Karpas-422 (cell line): ENCODE results near the gene TRIP13. TPM values are rescaled to one million over a fixed set of nuclear protein-coding genes. Genes with fewer than 3 reads are reported as not detected.
"Not testable (repeated sequence)": the region's sequence is repeated elsewhere in the genome, so short reads cannot be mapped to it uniquely, and the experiment has no call there.

Experiments used
- DNase-seq: peaks from one replicate; pipeline ENCODE4 v3.0.0-alpha.2; 2015
- H2AFZ ChIP-seq: fragments of 200-600 bp; sonication (generic); 2 replicates; pipeline ENCODE4 v1.6.1; 2014; ENCODE audit warnings: antibody characterized with exemption, low read length, mixed read lengths
- H3K27ac ChIP-seq: fragments of 200-600 bp; sonication (generic); 2 replicates; pipeline ENCODE4 v1.5.1; 2014; ENCODE audit warnings: mild to moderate bottlenecking, low read length, moderate library complexity
- H3K27me3 ChIP-seq: fragments of 200-600 bp; sonication (generic); 2 replicates; pipeline ENCODE4 v1.6.1; 2014; ENCODE audit warnings: low read length, mixed read lengths
- H3K36me3 ChIP-seq: fragments of 200-600 bp; sonication (generic); 2 replicates; pipeline ENCODE4 v1.6.1; 2014; ENCODE audit warnings: low read length, mixed read lengths; ENCODE audit not compliant: insufficient read depth
- H3K4me1 ChIP-seq: fragments of 200-600 bp; sonication (generic); 2 replicates; pipeline ENCODE4 v1.6.1; 2014; ENCODE audit warnings: mild to moderate bottlenecking, low read length, mixed read lengths
- H3K4me2 ChIP-seq: fragments of 200-600 bp; sonication (generic); 2 replicates; pipeline ENCODE4 v1.6.1; 2014; ENCODE audit warnings: low read length, low read depth, mild to moderate bottlenecking; ENCODE audit not compliant: poor library complexity, severe bottlenecking
- H3K4me3 ChIP-seq: fragments of 200-600 bp; sonication (generic); 2 replicates; pipeline ENCODE4 v1.5.1; 2014; ENCODE audit warnings: mild to moderate bottlenecking, antibody characterized with exemption, low read length, mixed read lengths
- H3K79me2 ChIP-seq: fragments of 200-600 bp; sonication (generic); 2 replicates; pipeline ENCODE4 v1.6.1; 2014; ENCODE audit warnings: mild to moderate bottlenecking, low read length, mixed read lengths
- H3K9ac ChIP-seq: fragments of 200-600 bp; sonication (generic); 2 replicates; pipeline ENCODE4 v1.6.0; 2014; ENCODE audit warnings: low read length
- H3K9me2 ChIP-seq: fragments of 200-600 bp; sonication (generic), shearing (Covaris generic); replicated peaks from 2 replicates; pipeline ENCODE4 v1.6.0; 2014; ENCODE audit warnings: mild to moderate bottlenecking, low read length, moderate library complexity; ENCODE audit not compliant: insufficient read depth
- H3K9me3 ChIP-seq: fragments of 300-700, 200-600 bp; sonication (generic); 2 replicates; pipeline ENCODE4 v1.6.1; 2014; ENCODE audit warnings: low read length, mixed read lengths
- H4K20me1 ChIP-seq: fragments of 200-600 bp; sonication (generic); 2 replicates; pipeline ENCODE4 v1.6.1; 2014; ENCODE audit warnings: mild to moderate bottlenecking, antibody characterized with exemption, low read length, low read depth; ENCODE audit not compliant: insufficient read depth
- total RNA-seq: library from RNA; depleted of rRNA; stranded (reverse); fragments of >200 nt; shearing (Covaris generic); gene quantifications from 2 replicates; pipeline ENCODE4 v1.2.3, GENCODE V29; 2014; ENCODE audit warnings: low replicate concordance; rRNA removed

The TRIP13 gene, protein sequence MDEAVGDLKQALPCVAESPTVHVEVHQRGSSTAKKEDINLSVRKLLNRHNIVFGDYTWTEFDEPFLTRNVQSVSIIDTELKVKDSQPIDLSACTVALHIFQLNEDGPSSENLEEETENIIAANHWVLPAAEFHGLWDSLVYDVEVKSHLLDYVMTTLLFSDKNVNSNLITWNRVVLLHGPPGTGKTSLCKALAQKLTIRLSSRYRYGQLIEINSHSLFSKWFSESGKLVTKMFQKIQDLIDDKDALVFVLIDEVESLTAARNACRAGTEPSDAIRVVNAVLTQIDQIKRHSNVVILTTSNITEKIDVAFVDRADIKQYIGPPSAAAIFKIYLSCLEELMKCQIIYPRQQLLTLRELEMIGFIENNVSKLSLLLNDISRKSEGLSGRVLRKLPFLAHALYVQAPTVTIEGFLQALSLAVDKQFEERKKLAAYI
- 16.3 and 18.8 TPM in 2 replicates for total RNA-seq

DNA sequence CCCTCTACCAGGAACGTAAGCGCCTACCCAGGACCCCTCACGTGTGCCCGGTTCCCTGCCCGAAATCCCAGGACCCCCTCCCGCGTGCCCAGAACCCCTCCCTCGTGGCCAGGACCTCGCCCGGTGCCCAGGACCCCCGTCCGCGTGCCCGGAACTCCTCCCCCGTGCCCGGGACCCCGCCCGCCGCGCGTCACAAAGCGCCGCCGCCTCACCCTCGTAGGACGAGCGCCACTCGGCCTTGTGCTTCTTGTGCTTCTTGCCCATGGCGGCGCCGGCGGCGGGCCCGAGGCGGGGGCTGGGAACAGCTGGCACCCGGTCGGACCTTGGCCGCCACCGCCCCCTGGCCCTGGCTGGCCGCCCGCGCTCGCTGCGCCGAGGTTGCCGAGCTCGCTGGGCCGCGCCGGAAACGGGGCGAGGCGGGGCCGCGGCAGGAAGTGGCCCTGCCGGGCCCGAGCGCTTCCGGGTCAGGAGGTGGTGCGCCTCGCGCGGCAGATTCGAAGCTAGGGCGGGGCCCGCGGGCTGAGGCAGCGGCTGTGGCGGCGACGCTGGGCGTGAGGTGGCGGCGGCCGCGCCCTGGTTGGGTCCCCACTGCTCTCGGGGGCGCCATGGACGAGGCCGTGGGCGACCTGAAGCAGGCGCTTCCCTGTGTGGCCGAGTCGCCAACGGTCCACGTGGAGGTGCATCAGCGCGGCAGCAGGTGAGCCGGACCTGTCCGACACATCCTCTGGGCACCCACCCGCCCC is at the start of gene TRIP13, which contains the start of gene BRD9:
Gene TRIP13, plus strand, starts transcription at position 491 of the 743 bp plus-strand sequence. Its CDS starts 115 bp downstream, at position 606.
Gene BRD9, minus strand, starts transcription at position 408 of the 743 bp plus-strand sequence. Its CDS starts 144 bp downstream, at position 264.
- DNase-seq, result peak; percentile 93
- H4K20me1 ChIP-seq, result 0 out of 2 replicates have a peak, but pooled peaks cover 6% of the 10 kb centered on the region
- H3K27ac ChIP-seq, result peak within 1 kb of the TSS; percentile 45; the same call in 1 of the 2 replicates
- H2AFZ ChIP-seq, result peak within 1 kb of the TSS; percentile 26; the same call in 1 of the 2 replicates
- no peaks in the 10 kb centered on the region for H3K9me3 ChIP-seq
- no peaks in the 10 kb centered on the region for H3K9me2 ChIP-seq
- H3K27me3 ChIP-seq, result no peaks in the 10 kb centered on the region
- H3K4me2 ChIP-seq, result peak within 1 kb of the TSS; percentile 92
- H3K9ac ChIP-seq, result peak within 1 kb of the TSS; percentile 91
- H3K36me3 ChIP-seq, result peaks cover 51% of the 10 kb centered on the region
- H3K4me3 ChIP-seq, result peak within 1 kb of the TSS; percentile 99
- peaks cover 24% of the 10 kb centered on the region for H3K4me1 ChIP-seq
- H3K79me2 ChIP-seq, result peaks cover 91% of the 10 kb centered on the region

- H3K79me2 ChIP-seq, H3K36me3 ChIP-seq, H4K20me1 ChIP-seq, H3K4me3 ChIP-seq, H3K4me2 ChIP-seq, H3K9ac ChIP-seq, H2AFZ ChIP-seq, H3K9me3 ChIP-seq, H3K9me2 ChIP-seq, H3K27ac ChIP-seq, DNase-seq, H3K4me1 ChIP-seq, H3K27me3 ChIP-seq: not testable (repeated sequence)
These were observed 49.3 kb upstream of the TRIP13 start for GRCh38 chr5:843371-843770.

DNA sequence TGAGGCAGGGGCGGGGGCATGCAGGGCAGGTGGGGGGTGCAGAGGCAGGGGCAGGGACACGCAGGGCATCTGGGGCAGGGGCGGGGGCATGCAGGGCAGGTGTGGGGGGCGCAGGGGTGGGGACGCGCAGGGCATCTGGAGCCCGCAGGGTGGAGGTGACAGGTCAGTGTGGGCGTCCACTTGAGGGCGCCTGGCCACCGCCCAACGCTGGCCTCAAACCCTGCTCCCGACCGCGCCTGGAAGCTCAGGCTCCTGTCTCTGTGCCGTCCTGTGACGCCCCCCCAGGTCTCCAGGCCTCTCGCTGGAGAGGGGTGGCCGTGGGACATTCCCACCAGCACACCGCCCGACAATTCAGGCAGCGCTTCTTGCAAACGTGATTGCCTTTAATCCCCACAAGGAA is 48.8 kb upstream of the TRIP13 start:
- H3K79me2 ChIP-seq, H3K9ac ChIP-seq, H3K27me3 ChIP-seq, H3K4me1 ChIP-seq, DNase-seq, H3K4me2 ChIP-seq, H3K4me3 ChIP-seq, H3K27ac ChIP-seq, H2AFZ ChIP-seq, H3K36me3 ChIP-seq, H3K9me3 ChIP-seq, H4K20me1 ChIP-seq, H3K9me2 ChIP-seq: not testable (repeated sequence)

GRCh38 chr5:844426-844825 is 48.3 kb upstream of the TRIP13 start:
- not testable (repeated sequence) for H3K27me3 ChIP-seq, DNase-seq, H3K4me3 ChIP-seq, H3K4me1 ChIP-seq, H4K20me1 ChIP-seq, H3K27ac ChIP-seq, H3K9me3 ChIP-seq, H3K9me2 ChIP-seq, H3K9ac ChIP-seq, H3K79me2 ChIP-seq, H3K4me2 ChIP-seq, H2AFZ ChIP-seq, H3K36me3 ChIP-seq

DNA sequence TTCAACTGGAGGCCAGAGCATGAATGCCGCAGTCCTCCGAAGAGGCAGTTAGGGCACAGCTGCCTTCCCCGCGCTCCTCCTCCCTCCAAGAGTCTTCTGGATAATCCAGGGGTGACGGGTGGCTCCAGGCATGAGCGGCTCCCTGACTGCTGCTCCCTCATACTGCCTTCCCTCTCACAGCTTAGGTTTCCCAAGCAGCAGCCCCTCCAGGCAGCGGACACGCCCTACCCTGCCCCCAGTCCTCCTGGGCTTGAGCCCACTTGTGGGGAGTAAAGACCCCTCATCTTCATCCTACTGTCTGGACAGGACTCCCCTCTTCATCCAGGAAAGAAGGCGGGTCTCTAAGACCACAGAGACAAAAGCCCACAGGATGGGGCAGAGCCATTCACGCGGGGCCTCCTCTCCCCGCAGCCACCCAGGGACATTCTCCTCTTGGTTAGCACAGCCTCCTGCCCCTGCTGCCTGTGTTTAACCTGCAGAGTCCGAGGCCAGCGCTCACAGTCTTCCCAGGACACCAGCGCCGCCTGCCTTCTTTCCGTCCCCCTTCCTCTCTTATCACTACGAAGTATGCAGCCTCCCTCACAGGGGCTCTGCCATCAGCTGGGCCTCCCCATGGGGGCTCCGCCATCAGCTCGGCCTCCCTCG is 47.5 kb upstream of the TRIP13 start:
- H3K4me3 ChIP-seq, H3K36me3 ChIP-seq, H3K27ac ChIP-seq, H3K9me3 ChIP-seq, DNase-seq, H3K9me2 ChIP-seq, H3K9ac ChIP-seq, H2AFZ ChIP-seq, H3K4me1 ChIP-seq, H3K79me2 ChIP-seq, H3K27me3 ChIP-seq, H4K20me1 ChIP-seq, H3K4me2 ChIP-seq: not testable (repeated sequence)

DNA sequence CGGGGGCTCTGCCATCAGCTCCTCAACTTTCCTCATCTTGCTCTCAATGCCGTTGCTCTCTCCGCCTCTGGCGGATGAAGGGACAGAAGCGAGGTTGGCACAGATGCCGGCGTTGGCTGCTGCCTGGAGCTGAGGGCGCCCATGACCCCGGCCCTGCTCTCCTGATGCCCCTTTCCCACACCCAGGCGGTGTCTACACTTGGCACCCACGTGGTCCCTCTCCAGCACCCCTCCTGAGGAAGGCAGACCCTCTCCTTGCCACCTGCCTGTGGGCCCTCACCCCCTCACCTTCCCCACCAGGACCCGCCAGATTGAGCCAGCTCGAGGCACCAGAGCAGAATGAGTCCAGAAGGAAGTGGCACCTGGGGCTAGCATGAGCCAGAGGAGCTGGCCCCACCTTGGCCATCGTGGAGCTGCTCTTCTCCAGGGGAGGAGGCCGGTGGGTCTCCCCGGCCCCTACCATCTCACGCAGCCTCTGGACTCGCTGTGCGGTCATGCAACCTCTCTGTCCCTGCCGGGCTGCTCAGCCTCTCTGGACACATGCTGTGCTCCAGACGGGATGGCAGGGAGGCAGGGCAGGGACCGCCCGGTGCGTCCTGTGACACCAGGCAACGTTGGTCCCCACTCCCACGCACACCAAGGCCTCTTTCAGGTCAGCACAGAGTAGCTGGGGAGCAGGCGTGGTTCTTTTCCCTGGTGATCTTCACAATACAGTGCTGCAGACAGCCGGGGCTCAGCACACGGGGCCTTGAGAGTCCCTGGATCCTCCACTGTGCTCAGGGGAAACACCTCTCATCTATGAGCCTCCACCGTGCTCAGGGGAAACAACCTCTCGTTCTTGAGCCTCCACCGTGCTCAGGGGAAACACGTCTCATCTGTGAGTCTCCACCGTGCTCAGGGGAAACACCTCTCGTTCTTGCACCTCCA is 46.7 kb upstream of the TRIP13 start:
- not testable (repeated sequence) for H3K9me3 ChIP-seq, DNase-seq, H3K9ac ChIP-seq, H3K9me2 ChIP-seq, H3K79me2 ChIP-seq, H3K4me1 ChIP-seq, H2AFZ ChIP-seq, H4K20me1 ChIP-seq, H3K4me2 ChIP-seq, H3K27ac ChIP-seq, H3K4me3 ChIP-seq, H3K36me3 ChIP-seq, H3K27me3 ChIP-seq

DNA sequence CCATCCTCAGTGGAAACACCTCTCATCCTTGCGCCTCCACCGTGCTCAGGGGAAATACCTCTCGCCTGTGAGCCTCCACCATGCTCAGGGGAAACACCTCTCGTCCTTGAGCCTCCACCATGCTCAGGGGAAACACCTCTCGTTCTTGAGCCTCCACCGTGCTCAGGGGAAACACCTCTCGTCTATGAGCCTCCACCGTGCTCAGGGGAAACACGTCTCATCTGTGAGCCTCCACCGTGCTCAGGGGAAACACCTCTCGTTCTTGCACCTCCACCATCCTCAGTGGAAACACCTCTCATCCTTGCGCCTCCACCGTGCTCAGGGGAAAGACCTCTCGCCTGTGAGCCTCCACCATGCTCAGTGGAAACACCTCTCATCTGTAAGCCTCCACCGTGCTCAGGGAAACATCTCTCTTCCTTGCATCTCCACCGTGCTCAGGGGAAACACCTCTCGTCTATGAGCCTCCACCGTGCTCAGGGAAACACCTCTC is 46.0 kb upstream of the TRIP13 start:
- H3K4me3 ChIP-seq, H3K79me2 ChIP-seq, H3K27ac ChIP-seq, DNase-seq, H4K20me1 ChIP-seq, H3K4me1 ChIP-seq, H2AFZ ChIP-seq, H3K36me3 ChIP-seq, H3K9me3 ChIP-seq, H3K27me3 ChIP-seq, H3K9ac ChIP-seq, H3K4me2 ChIP-seq, H3K9me2 ChIP-seq: not testable (repeated sequence)
